T-cell (primary cell): ENCODE results near the gene ZC3H12D. TPM values are rescaled to one million over a fixed set of nuclear protein-coding genes. Genes with fewer than 3 reads are reported as not detected.

ENCODE experiments used
- ATAC-seq, 4 experiments: fragments of 200-7000 bp in 3 of 4; fragments of 150-1000 bp in 1 of 4; cut with Tn5 transposase; replicated peaks in 1 of 4; 1 replicate in 3 of 4; 2 replicates in 1 of 4; pipeline ENCODE4 v1.10.0; 2021; ENCODE audit warnings: moderate library complexity in 3 of 4, mild to moderate bottlenecking in 2 of 4, moderate number of reproducible peaks in 1 of 4
- CTCF ChIA-PET, 2 donors: fragments of 300-600 bp; sonication (Branson Sonifier 250); formaldehyde crosslinking; loops; one replicate each; lab custom pipeline; 2022; ENCODE audit warnings: antibody characterized with exemption in 2 of 2; lab: Charles Lee
- POLR2A ChIA-PET, 2 donors: fragments of 300-600 bp; sonication (Branson Sonifier 250); formaldehyde crosslinking; loops; one replicate each; lab custom pipeline; 2022; ENCODE audit warnings: antibody characterized with exemption in 2 of 2; lab: Charles Lee
- DNase-seq, 35 experiments: peaks; one replicate each; pipeline versions ENCODE4 v3.0.0 to v3.0.0-alpha.2; 2013 to 2023
- H3K27ac ChIP-seq: one replicate; pipeline ENCODE4 v1.5.1; 2013; ENCODE audit warnings: low read length
- H3K27me3 ChIP-seq, 2 experiments: replicated peaks in 1 of 2; 1 replicate in 1 of 2; 2 replicates in 1 of 2; pipeline versions ENCODE4 v1.6.1 to v1.7.0; 2013; ENCODE audit warnings: low read length in 1 of 2, mixed read lengths in 1 of 2; ENCODE audit not compliant: control insufficient read depth in 2 of 2, insufficient read depth in 2 of 2; ENCODE audit errors: extremely low read depth in 1 of 2
- H3K36me3 ChIP-seq, 2 donors: 1 replicate in 1 of 2; 2 replicates in 1 of 2; pipeline versions ENCODE4 v1.6.1 to v1.7.0; 2013; ENCODE audit warnings: low read length in 1 of 2; ENCODE audit not compliant: control insufficient read depth in 2 of 2, insufficient read depth in 1 of 2; ENCODE audit errors: extremely low read depth in 1 of 2
- H3K4me1 ChIP-seq, 2 experiments: 1 replicate in 1 of 2; 2 replicates in 1 of 2; pipeline versions ENCODE4 v1.6.1 to v1.7.0; 2013; ENCODE audit warnings: low read length in 2 of 2, mixed read lengths in 1 of 2; ENCODE audit not compliant: insufficient read depth in 2 of 2, control insufficient read depth in 1 of 2; ENCODE audit errors: extremely low read depth in 1 of 2
- H3K4me3 ChIP-seq, 2 donors: 1 replicate in 1 of 2; 2 replicates in 1 of 2; pipeline versions ENCODE4 v1.5.1 to v1.7.0; 2013; ENCODE audit warnings: mild to moderate bottlenecking in 2 of 2, low read length in 1 of 2, moderate library complexity in 1 of 2; ENCODE audit not compliant: control insufficient read depth in 1 of 2; ENCODE audit errors: extremely low read depth in 1 of 2
- H3K9me3 ChIP-seq: 2 replicates; pipeline ENCODE4 v1.7.0; 2013
- H3K27ac Mint-ChIP-seq, 2 donors: one replicate each; pipeline ENCODE4 v1.8.0; 2020 to 2021; ENCODE audit warnings: mild to moderate bottlenecking in 2 of 2, mixed read lengths in 2 of 2
- H3K27me3 Mint-ChIP-seq, 2 donors: one replicate each; pipeline ENCODE4 v1.8.0; 2021 to 2022; ENCODE audit warnings: mixed read lengths in 2 of 2
- H3K36me3 Mint-ChIP-seq: one replicate; pipeline ENCODE4 v1.8.0; 2021; ENCODE audit warnings: mixed read lengths
- H3K4me1 Mint-ChIP-seq, 3 donors: one replicate each; pipeline ENCODE4 v1.8.0; 2020 to 2022; ENCODE audit warnings: mixed read lengths in 3 of 3, mild to moderate bottlenecking in 1 of 3
- H3K4me3 Mint-ChIP-seq, 3 donors: one replicate each; pipeline ENCODE4 v1.8.0; 2020 to 2022; ENCODE audit warnings: mild to moderate bottlenecking in 3 of 3, mixed read lengths in 3 of 3, moderate library complexity in 3 of 3
- H3K9me3 Mint-ChIP-seq, 3 donors: one replicate each; pipeline ENCODE4 v1.8.0; 2020 to 2022; ENCODE audit warnings: mixed read lengths in 3 of 3
- WGBS: methylation state at CpG from one replicate; pipeline ENCODE4 v1.1.5; 2013; ENCODE audit warnings: missing lambda C conversion rate; ENCODE audit not compliant: insufficient coverage; 5-methylcytosine and 5-hydroxymethylcytosine counted together
- total RNA-seq, 35 experiments: library from RNA in 6 of 35; stranded (reverse) in 6 of 35; fragments of 120-200 nt in 1 of 35; gene quantifications; one replicate each; pipeline versions ENCODE4 v1.2.1 to v1.2.4 and lab custom pipeline; 2013 to 2026

ZC3H12D gene
- total RNA-seq, 5 donors from 2014 or later (not counting 1 experiment from before 2014, with no cell fraction given): 48.2 to 117 (median 107) TPM

- H3K4me3 Mint-ChIP-seq: no peak overlapping the region
- no peak overlapping the region for H3K4me3 ChIP-seq
- H3K4me1 ChIP-seq: peaks cover 0 to 76% of the 10 kb centered on the region in 2 experiments
- H3K27ac Mint-ChIP-seq: peak overlapping the region; percentile 36 to 58
- DNase-seq (peak in 1 of 35 experiments; percentile 45), ATAC-seq (peak in 1 of 4 experiments; percentile 39)
- H3K4me1 Mint-ChIP-seq: peaks cover 31 to 82% (median 68%) of the 10 kb centered on the region in 3 donors
- ChIA-PET CTCF (interaction anchor here in 1 of 2 donors (0.6 kb wide), 1 partner anchor 46 kb away, joined by 3 read pairs; no protein-coding TSS in a partner anchor), POLR2A (interaction anchor here in 1 of 2 donors (0.6 to 1.0 kb wide), 2 partner anchors 11 to 59 kb away, joined by 3 read pairs; no protein-coding TSS in a partner anchor)
- H3K36me3 ChIP-seq: peaks cover 0 to 54% of the 10 kb centered on the region in 2 donors
- H3K27me3 ChIP-seq: no peaks in the 10 kb centered on the region
- H3K27ac ChIP-seq: peak overlapping the region; percentile 39
- H3K9me3 Mint-ChIP-seq: no peaks in the 10 kb centered on the region
- H3K36me3 Mint-ChIP-seq: peaks cover 31% of the 10 kb centered on the region
- 50% methylated on average over 1 of the region's 3 CpGs for WGBS
- H3K9me3 ChIP-seq: no peaks in the 10 kb centered on the region
- no peaks in the 10 kb centered on the region for H3K27me3 Mint-ChIP-seq
These were observed 13.0 kb downstream of the ZC3H12D start for GRCh38 chr6:149471801-149472200.

DNA sequence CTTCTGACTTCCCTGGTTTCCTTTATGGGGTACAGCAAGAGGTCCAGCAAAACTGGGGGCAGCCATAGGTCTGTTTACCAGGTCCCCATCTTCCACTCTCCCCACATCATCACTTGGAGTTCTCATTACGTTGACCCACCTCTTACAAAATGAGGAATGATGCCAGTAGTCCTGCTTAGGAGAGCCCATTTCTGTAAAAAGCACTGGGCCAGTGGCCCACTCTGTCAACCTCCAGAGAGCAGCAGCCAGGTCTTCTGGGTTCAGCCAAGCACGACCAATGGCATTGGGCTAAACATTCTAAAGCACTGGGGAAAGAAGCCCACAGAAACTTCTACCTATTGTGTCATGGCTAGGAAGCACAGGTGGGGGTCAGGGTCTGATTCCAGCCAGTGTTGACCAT, 13.9 kb downstream of the ZC3H12D start:
- 100% methylated on average over 2 of the region's 2 CpGs for WGBS
- H3K4me3 Mint-ChIP-seq: no peak overlapping the region
- peaks cover 30% of the 10 kb centered on the region for H3K36me3 Mint-ChIP-seq
- H3K36me3 ChIP-seq: peaks cover 0 to 51% of the 10 kb centered on the region in 2 donors
- no peak overlapping the region for H3K27ac Mint-ChIP-seq
- DNase-seq: no peak
- no peak for ATAC-seq
- CTCF ChIA-PET: interaction anchor here in 1 of 2 donors (0.5 kb wide), 2 partner anchors 317 to 453 kb away, joined by 3 read pairs; no protein-coding TSS in a partner anchor
- H3K27me3 Mint-ChIP-seq: no peaks in the 10 kb centered on the region
- no peak overlapping the region for H3K27ac ChIP-seq
- peaks cover 0 to 74% of the 10 kb centered on the region in 2 experiments for H3K4me1 ChIP-seq
- no peaks in the 10 kb centered on the region for H3K9me3 Mint-ChIP-seq
- H3K9me3 ChIP-seq: no peaks in the 10 kb centered on the region
- peaks cover 31 to 82% (median 67%) of the 10 kb centered on the region in 3 donors for H3K4me1 Mint-ChIP-seq
- H3K4me3 ChIP-seq: no peak overlapping the region
- POLR2A ChIA-PET: interaction anchor here in 1 of 2 donors (1.0 kb wide), 1 partner anchor 12 kb away, joined by 3 read pairs; no protein-coding TSS in a partner anchor
- H3K27me3 ChIP-seq: no peaks in the 10 kb centered on the region

DNA sequence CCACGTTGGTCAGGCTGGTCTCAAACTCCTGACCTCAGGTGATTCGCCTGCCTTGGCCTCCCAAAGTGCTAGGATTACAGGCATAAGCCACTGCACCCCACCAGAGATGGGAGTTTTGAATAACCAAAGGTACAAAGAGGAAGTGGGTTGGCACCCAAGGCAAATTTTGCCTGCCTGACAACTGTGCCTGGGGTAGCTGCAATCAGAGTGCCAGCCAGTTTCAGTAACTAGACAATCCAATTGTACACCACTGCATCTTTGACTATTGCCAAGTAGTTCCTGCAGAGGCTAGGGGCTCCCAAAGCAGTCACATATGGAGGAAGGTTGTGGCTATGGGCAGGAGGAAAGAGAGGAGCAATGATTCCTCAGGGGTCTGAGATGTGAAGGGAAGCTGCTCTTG, 16.6 kb downstream of the ZC3H12D start:
- WGBS: no CpG with 5 or more reads among the region's 2 CpGs
- ChIA-PET CTCF (interaction anchor here in 1 of 2 donors (0.9 kb wide), 1 partner anchor 17 kb away, joined by 3 read pairs; the partner anchor contains the start of gene ZC3H12D), POLR2A (interaction anchor here in 1 of 2 donors (0.6 kb wide), 1 partner anchor 43 kb away, joined by 3 read pairs; no protein-coding TSS in a partner anchor)
- H3K27ac ChIP-seq: peak overlapping the region; percentile 33
- peaks cover 2 to 46% of the 10 kb centered on the region in 2 donors for H3K36me3 ChIP-seq
- H3K4me3 Mint-ChIP-seq: peak overlapping the region in 2 of 3 donors; percentile 26 to 59
- H3K4me1 Mint-ChIP-seq: peaks cover 29 to 85% (median 66%) of the 10 kb centered on the region in 3 donors
- no peaks in the 10 kb centered on the region for H3K27me3 Mint-ChIP-seq
- peak overlapping the region; percentile 50 to 89 for H3K27ac Mint-ChIP-seq
- DNase-seq (no peak), ATAC-seq (peak in 1 of 4 experiments; percentile 42)
- no peak overlapping the region for H3K4me3 ChIP-seq
- H3K27me3 ChIP-seq: no peaks in the 10 kb centered on the region
- H3K9me3 Mint-ChIP-seq: no peaks in the 10 kb centered on the region
- peaks cover 39% of the 10 kb centered on the region for H3K36me3 Mint-ChIP-seq
- H3K9me3 ChIP-seq: no peaks in the 10 kb centered on the region
- H3K4me1 ChIP-seq: peaks cover 0 to 59% of the 10 kb centered on the region in 2 experiments

DNA sequence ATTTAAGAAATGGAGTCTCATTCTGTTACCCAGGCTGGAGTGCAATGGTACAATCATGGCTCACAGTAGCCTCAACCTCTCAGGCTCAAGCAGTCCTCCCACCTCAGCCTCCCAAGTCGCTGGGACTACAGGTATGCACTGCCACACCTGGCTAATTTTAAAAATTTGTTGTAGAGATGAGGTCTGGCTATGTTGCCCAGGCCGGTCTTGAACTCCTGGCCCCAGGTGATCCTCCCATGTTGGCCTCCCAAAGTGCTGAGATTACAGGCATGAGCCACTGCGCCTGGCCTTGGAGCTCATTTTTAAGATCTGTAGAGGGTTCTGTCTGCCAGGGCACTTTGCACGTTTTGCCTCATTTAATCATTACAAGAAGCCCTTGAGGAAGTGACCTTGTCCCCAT, 17.5 kb downstream of the ZC3H12D start:
- H3K4me3 Mint-ChIP-seq: no peak overlapping the region
- ChIA-PET CTCF (interaction anchor here in 1 of 2 donors (0.9 kb wide), 1 partner anchor 17 kb away, joined by 3 read pairs; the partner anchor contains the start of gene ZC3H12D), POLR2A (interaction anchor here in 1 of 2 donors (0.9 kb wide), 1 partner anchor 41 kb away, joined by 4 read pairs; no protein-coding TSS in a partner anchor)
- H3K27me3 ChIP-seq: no peaks in the 10 kb centered on the region
- H3K9me3 ChIP-seq: no peaks in the 10 kb centered on the region
- DNase-seq: no peak
- peaks cover 20 to 84% (median 62%) of the 10 kb centered on the region in 3 donors for H3K4me1 Mint-ChIP-seq
- H3K4me3 ChIP-seq: no peak overlapping the region
- peaks cover 2 to 47% of the 10 kb centered on the region in 2 donors for H3K36me3 ChIP-seq
- no peak overlapping the region for H3K27ac Mint-ChIP-seq
- no peak for ATAC-seq
- 84% methylated on average over 3 of the region's 4 CpGs for whole genome bisulfite sequencing
- H3K4me1 ChIP-seq: peaks cover 0 to 49% of the 10 kb centered on the region in 2 experiments
- H3K36me3 Mint-ChIP-seq: peaks cover 43% of the 10 kb centered on the region
- no peaks in the 10 kb centered on the region for H3K9me3 Mint-ChIP-seq
- no peaks in the 10 kb centered on the region for H3K27me3 Mint-ChIP-seq
- H3K27ac ChIP-seq: no peak overlapping the region

DNA sequence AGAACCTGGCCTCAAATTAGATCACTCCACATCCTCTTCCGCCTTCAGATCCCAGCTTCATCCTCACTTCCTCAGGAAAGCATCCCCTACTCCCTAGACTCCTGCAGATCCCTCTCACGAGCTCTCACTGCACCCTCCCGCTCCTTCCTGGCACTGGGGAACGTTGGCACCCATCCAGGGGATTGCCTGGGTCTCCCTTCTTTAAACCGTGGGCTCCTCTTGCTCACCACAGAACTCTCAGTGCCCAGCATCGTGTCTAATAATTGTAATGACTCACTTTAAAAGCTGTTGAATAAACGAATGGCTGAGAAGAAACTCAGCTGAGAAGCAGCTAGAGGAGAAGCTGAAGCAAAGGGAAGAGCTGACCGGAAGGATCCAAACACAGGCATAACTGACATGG, 20.4 kb downstream of the ZC3H12D start:
- peaks cover 0 to 31% of the 10 kb centered on the region in 2 experiments for H3K4me1 ChIP-seq
- Mint-ChIP-seq H3K27me3 (no peaks in the 10 kb centered on the region), H3K36me3 (peaks cover 52% of the 10 kb centered on the region), H3K4me1 (peaks cover 15 to 61% (median 42%) of the 10 kb centered on the region in 3 donors), H3K4me3 (no peak overlapping the region), H3K9me3 (no peaks in the 10 kb centered on the region), H3K27ac (no peak overlapping the region)
- CTCF ChIA-PET: interaction anchor here (0.6 to 0.9 kb wide), 3 partner anchors 52 to 439 kb away, joined by 3 to 5 read pairs (median 5); no protein-coding TSS in a partner anchor
- H3K36me3 ChIP-seq: peaks cover 2 to 44% of the 10 kb centered on the region in 2 donors
- 66% methylated on average over 6 of the region's 8 CpGs for WGBS
- H3K4me3 ChIP-seq: no peak overlapping the region
- H3K27ac ChIP-seq: no peak overlapping the region
- no peak for ATAC-seq
- no peak for DNase-seq
- H3K27me3 ChIP-seq: no peaks in the 10 kb centered on the region
- POLR2A ChIA-PET: interaction anchor here in 1 of 2 donors (0.6 to 1.2 kb wide), 3 partner anchors 10 to 131 kb away, joined by 3 read pairs; no protein-coding TSS in a partner anchor
- no peaks in the 10 kb centered on the region for H3K9me3 ChIP-seq

- no peak for ATAC-seq
- H3K27me3 ChIP-seq: no peaks in the 10 kb centered on the region
- Mint-ChIP-seq H3K36me3 (peaks cover 58% of the 10 kb centered on the region), H3K27me3 (no peaks in the 10 kb centered on the region), H3K9me3 (no peaks in the 10 kb centered on the region), H3K4me1 (peaks cover 15 to 61% (median 40%) of the 10 kb centered on the region in 3 donors), H3K27ac (no peak overlapping the region), H3K4me3 (peak overlapping the region in 1 of 3 donors; percentile 4)
- H3K27ac ChIP-seq: no peak overlapping the region
- CTCF ChIA-PET: interaction anchor here (0.6 to 0.9 kb wide), 3 partner anchors 53 to 438 kb away, joined by 3 to 5 read pairs (median 5); no protein-coding TSS in a partner anchor
- H3K4me1 ChIP-seq: peaks cover 0 to 28% of the 10 kb centered on the region in 2 experiments
- no peaks in the 10 kb centered on the region for H3K9me3 ChIP-seq
- H3K36me3 ChIP-seq: peaks cover 2 to 46% of the 10 kb centered on the region in 2 donors
- H3K4me3 ChIP-seq: no peak overlapping the region
- no peak for DNase-seq
- 89% methylated on average over 4 of the region's 4 CpGs for WGBS
- POLR2A ChIA-PET: interaction anchor here in 1 of 2 donors (0.5 to 0.9 kb wide), 3 partner anchors 9 to 40 kb away, joined by 3 to 13 read pairs (median 3); no protein-coding TSS in a partner anchor
These were observed 21.0 kb downstream of the ZC3H12D start for GRCh38 chr6:149463781-149464180.
